GM21717 (cell line): ENCODE measurements around the gene CDKN2D.

Source experiments
- ATAC-seq: cut with Tn5 transposase; IDR thresholded peaks from one replicate; pipeline ENCODE4 v1.9.1; 2021; ENCODE audit warnings: mild to moderate bottlenecking, moderate library complexity; ENCODE audit not compliant: unreplicated experiment

The CDKN2D gene

DNA sequence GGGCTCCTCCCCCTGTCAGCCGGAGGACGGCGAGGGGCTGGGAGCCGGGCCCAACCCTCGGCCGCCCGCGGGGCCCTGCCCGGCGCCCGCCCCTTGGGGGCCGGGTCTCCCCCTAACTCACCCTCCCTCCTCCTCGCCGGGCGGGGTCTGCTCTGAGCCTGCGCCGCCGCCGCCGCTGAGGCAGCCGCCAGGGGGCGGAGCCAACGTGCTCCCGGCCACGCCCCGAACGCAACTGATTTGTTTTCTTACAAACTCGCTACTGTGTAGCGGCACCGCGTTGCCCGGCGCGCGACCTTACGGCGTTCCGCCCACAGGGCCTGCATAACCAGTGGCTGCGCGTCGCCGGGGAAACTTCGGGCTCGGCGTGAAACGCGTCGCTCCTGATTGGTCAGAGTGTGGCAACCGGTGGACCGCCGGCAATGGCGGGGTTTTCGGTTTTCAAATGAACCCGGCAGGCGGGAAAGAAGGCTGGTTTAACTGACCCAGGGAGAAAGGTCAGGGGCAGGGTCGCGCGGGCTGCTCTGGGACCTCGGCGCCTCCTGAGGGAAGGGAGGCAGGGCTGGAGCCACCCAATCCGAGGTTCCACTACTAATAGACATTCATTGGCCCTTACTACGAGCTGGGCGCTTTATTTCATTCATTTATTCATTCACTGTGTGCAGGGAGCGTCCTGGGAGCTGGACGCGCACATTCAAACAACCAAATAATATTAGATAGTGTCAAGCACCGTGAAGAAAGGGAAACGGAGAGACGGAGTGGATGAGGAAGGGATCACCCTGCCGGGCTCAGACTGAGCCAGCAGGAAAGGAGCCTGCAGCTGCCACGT, at the start of gene CDKN2D:
Gene CDKN2D, minus strand, starts transcription at position 154 of the 826 bp plus-strand sequence. CDS start 326 bp downstream, outside the sequence.
- peak; percentile 53 for ATAC-seq

DNA sequence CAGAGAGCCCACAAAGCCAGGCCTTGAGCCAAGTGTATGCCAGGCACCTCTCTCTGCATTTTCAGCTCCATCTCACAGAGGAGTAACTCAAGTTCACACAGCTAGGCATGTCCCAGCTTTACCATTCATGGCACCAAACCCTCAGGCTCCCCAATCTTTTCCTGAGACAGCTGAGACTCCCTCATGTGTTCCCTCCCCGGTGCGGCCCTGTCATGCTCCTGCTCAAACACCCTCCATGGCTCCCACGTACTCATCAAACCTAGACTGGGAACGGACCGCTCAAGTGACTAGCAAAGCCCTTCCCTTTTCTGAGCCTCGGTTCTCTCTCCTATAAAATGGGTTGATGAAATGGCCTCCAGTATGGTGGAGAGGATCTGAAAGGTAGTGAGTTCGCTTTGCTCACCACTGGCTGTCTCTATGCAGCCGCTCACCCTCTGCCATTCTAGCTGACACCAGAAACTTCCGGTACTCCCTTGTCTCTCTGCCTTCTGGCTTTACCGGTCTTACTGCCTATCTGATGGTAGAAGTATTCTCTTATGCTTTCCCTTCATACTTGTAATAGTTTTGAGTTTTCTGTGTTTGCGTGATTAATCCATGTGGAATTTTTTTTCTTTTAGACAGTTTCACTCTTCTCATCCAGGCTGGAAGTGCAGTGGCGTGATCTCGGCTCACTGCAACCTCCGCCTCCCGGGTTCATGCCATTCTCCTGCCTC, 48.8 kb upstream of the CDKN2D start:
- ATAC-seq: no peak

DNA sequence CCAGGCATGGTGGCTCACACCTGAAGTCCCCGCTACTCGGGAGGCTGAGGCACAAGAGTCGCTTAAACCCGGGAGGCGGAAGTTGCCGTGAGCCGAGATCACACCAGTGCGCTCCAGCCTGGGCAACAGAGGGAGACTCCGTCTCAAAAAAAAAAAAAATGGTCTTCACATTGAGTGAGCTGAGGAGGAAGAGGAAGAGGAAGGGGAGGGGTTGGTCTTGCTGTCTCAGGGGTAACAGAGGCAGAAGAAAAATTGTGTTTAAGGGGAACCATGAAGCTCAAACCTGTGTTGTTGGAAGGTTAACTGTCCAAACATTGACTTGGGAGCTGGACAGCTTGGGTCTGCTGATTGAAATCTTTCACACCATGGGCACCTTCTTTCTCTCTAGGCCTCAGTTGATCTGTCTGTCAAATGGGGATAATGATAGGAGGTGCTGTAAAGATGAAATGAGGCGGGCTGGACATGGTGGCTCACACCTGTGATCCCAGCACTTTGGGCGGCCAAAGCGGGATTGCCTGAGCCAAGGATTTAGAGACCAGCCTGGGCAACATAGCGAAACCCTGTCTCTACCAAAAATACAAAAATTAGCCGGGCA, 46.7 kb upstream of the CDKN2D start:
- no peak for ATAC-seq

DNA sequence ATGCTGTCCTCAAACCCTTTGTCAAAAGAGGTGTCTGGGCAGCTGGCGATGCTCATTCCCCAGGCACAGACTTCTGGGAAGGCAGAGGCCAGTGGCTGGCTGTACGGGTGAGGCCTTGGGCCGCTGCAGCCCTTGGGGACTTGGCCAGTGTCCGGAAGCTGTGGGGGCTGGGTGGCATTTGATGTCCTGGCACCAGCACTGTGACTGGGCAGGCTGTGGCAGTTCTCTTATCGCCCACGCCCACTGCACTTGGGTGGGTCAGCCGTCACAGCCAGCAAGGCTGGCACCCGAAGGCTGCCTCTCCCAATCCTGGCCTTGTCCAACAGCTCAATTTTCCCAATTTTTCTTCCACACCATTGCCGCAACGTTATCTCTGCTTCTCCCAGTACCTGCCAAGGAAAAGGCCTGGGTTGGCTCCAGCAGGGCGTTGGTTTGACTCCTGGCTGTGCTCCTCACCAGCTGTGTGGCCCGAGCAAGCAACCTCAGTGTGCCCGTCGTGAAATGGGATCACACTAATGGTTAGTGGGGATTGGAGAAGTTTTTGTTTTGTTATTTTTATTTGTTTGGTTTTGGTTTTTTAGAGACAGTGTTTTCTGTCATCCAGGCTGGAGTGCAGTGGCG, 43.8 kb upstream of the CDKN2D start:
- ATAC-seq: no peak

DNA sequence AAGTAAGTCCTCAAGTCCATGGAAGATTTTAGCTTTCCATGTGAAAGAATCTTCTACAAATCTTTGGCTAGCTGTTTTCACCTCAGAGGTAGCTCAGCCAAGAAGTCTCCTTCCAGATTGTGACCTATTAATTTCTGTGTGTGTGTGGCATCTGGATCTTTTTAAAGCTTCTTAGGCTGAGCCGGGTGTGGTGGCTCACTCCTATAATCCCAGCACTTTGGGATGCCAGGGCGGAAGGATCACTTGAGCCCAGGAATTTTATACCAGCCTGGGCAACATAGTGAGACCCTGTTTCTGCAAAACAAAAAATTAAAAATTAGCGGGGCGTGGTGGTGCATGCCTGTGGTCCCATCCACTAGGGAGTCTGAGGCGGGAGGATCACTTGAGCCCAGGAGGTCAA, 43.1 kb upstream of the CDKN2D start:
- ATAC-seq: no peak

DNA sequence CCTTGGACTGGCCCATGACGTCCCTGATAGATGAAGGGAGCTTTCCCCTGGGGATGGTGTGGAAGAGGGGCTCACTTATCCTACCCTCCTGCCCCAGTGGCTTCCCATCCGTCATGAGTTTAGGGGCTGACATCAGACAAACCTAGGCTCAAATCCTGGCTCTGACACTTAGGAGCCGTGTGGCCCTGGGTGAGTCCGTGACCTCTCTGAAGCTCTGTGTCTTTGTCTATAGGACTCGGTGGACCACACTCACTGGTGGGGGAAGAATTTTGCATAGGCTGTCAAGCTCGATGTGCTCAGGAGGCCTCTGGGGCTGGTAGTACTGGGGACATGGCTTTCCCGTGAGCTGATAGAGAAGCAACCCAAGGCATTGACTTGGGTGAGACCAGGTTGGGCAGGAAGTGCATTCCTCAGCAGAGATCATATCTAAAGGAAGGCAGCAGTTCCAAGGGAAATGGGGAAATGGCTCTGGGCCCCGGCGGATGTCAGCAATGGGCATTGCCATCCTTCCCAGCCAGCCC, 35.7 kb upstream of the CDKN2D start:
- ATAC-seq: no peak

DNA sequence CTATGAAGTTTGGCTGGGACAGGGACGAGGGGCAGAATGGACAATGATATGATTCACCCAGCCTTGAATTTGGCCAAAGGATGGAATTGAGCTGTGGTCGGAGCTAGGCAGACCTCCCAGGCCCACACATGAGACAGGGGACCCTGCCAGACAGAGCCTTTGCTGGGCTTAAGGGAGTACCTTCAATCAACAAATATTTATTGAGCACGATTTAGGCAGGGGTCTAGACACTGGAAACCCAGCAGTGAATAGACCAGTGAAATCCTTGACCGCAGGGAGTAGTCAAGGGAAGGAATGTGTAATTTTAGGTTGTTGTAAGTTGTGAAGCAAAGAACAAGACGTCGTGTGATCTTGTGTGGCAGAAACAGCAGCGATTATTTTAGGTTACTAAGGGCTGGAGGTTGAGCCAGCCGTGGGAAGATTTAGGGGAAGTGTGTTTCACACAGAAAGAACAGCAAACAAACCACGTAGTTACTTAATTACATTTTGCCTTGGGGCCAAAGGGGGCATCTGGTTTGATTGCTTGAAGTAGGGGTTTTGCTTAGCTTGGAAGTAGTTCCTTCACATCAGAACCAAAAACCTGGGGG, 35.2 kb upstream of the CDKN2D start:
- ATAC-seq: no peak

DNA sequence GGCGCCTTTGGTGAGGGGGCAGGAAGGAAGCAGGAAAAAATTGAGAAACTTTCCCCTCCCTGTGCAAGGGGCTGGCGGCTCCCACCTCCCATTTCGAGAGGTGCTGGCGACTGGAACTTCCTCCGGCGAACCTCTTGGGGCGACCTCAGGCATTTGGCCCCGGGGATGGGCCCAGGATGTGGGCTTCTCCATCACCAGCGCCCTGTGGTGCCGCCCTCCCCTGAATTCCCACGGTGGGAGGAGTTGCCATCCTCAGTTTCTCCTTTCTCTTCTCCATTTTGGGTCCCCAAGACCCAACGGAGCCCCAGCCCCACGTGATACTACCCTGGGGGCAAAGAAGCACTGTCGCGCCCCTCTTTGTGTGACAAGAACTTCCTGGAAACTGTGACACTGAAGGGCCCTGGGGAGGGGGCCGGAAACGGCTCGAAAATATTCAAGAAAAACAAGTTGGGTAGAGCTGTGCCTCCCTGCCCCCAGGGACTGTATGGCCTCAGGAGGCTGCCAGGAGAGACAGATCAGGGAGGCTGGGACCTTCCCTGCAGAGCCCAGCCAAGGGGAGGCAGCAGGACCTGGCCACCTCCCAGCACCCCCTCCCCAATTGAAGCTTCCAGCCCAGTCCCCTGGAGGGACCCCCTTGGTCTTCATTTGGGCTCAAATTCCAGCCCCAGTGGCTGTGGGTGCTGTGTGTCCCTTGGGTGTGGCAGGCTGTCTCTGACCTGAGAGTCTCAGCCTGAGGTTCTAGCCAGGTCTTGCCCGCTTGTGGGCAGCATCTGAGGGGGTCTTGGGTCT, 34.5 kb upstream of the CDKN2D start:
- no peak for ATAC-seq

DNA sequence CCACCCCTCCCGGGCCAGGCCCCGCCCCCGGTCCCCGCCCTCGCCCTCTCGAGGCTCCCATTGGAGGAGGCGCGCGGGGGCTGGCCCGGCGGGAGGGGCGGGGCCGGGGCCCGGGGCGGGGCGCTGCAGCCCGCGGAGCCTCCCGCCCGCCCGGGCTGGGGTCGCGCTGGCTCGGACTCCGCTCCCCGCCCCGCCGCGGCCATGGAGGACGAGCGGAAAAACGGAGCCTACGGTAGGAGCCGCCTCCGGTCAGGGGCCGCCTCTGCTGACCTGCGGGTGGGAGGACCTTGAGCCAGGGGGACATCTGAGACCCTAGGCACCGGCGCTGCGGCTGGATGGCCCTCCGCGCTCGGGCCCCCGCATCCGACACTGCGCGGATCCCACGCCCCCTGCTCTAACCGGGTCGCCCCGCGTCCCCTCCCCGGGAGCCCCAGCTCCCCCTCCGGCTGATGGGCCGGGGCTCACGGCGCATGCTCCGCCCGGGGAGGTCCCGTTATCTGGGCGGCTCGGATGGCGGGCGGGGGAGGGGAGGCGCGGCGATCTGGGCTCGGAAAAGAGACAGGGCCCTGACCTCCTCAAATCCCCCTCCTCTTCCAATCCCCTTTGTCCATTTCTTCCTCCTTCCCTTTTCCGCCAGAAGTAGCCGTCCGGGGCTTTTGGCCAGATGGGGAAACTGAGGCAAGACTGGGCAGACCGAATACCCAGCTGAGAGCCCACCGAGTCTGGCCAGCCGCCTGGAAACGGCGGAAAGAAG, 33.7 kb upstream of the CDKN2D start:
- ATAC-seq: no peak

DNA sequence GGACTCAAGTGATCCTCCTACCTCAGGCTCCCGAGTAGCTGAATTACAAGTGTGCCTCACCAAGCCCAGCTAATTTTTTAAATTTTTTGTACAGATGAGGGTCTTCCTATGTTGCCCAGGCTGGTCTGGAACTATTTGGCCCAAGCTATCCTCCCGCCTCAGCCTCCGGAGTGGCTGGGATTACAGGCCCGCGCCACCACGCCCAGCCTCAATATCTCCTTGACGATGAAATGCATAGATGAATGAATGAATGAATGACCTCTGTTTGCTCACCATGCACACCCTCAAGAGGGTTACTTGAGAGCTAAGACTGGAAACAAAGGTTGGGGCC, 33.2 kb upstream of the CDKN2D start:
- ATAC-seq: no peak

DNA sequence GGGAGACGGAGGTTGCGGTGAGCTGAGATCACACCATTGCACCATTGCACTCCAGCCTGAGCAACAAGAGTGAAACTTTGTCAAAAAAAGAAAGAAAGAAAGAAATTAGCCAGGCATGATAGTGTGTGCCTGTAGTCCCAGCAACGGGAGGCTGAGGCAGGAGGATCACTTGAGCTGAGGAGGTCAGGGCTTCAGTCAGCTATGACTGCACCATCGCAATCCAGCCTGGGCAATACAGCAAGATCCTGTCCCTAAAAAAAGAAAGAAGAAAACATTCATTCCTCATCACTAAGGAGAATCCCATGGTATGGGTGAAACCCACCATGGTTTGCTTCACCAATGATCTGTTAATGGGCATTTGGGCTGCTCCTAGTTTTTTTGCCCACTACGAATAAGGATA, 31.4 kb upstream of the CDKN2D start:
- ATAC-seq: no peak

DNA sequence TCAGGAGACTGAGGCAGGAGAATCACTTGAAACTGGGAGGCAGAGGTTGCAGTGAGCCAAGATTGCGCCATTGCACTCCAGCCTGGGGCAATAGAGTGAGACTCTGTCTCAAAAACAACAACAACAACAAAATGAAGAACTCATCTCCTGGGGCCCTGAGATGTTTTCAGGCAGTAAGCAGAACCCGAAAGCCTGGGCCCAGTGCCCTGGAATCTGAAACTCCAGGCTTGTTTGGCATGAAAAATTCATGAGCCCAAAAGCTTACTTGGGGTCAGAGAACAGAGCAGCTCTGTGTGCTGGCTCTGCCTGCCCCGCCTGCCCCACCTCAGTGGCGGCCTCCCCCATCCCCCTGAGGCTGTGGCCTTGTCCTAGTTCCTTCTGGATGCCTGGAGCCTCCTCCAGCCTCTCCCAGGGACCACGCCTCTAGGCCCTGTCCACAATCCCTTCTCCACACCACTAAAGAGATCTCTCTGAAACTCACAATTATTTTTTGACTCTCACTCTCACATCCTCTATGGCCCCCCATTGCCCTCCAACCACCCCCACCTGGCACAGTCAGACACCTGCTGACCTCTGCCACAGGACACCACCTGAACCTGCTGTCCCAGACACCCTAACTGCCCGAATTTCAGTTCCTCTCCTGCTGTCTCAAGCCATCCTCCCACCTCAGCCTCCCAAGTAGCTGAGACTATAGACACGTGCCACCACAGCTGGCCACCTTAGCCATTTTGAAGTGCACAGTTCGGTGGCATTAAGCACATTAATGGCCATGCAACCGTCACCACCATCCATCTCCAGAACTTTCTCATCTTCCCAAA, 25.2 kb upstream of the CDKN2D start:
- no peak for ATAC-seq

DNA sequence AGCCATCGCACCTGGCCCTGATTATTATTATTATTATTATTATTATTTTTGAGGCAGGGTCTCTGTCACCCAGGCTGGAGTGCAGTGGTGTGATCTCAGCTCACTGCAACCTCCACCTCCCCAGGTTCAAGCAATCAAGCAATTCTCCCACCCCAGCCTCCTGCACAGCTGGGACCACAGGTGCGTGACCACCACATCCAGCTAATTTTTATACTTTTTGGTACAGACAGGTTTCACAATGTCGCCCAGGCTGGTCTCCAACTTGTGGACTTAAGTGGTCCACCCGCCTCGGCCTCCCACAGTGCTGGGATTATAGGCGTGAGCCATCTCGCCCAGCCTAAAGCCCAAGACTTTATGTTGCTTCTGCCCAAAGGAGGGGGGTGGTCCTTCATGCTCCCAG, 24.4 kb upstream of the CDKN2D start:
- ATAC-seq: no peak

DNA sequence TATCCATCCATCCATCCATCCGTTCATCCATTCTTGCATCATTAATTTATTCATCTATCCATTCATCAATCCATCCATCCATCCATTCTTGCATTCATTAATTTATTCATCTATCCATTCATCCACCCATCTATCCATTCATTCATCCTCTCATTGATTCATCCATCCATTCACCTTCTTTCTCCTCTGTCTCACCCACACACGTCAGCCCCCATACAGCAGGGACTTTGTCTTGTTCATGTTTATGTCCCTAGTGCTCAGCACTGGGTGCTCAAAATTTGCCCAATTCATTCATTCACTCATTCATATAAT, 19.0 kb upstream of the CDKN2D start:
- ATAC-seq: no peak

DNA sequence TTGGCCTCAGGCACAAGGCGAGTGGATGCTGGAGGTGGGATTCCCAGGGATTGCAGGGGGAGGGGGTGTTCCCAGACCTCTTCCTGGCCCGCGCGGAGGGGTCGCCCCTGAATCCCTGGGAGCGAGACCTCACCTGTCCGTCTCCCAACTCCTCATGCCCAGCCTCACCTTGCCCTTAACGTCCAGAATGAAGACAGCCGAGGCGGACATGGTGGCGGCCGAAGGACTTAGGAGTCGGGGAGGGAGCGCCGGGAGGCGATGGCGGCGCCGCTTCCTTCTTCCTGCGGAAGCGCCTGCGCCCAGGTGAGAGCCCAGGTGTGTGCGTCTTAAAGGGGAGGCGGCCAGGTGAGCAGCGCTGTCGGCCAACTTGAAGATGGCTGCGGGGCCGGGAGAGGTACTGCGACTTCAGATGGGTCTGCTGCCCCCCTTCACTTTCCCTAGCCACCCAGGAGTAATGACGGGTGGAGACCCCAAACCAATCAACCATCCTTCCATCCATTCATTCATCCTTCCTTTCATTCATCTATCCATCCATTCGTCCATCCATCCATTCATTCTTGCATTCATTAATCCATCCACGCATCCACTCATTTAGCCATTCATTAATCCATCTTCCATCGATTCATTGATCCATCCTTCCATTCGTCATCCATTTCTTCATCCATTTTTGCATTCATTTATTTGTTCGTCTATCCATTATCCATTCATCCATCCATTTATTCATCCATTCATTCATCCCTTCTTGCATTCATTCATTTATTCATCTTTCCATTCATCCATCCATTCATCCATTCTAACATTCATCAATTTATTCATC, 18.5 kb upstream of the CDKN2D start, which contains the start of gene AP1M2:
Gene AP1M2, minus strand, starts transcription at position 291 of the 817 bp plus-strand sequence. Its CDS starts 81 bp downstream, at position 210.
- ATAC-seq: no peak

DNA sequence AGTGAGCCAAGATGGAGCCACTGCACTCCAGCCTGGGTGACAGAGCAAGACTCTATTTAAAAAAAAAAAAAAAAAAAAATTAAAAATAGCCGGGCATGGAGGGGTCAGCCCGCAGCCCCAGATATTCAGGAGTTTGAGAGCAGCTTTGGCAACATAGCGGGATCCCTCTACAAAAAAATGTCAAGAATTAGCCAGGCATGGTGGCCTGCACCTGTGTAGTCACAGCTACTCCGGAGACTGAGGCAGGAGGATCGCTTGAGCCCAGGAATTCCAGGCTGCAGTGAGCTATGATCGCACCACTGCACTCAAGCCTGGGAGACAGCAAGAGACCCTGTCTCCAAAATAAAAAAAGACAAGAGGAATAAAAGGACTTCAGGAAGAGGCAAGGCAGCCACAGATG, 17.6 kb upstream of the CDKN2D start:
- ATAC-seq: no peak

DNA sequence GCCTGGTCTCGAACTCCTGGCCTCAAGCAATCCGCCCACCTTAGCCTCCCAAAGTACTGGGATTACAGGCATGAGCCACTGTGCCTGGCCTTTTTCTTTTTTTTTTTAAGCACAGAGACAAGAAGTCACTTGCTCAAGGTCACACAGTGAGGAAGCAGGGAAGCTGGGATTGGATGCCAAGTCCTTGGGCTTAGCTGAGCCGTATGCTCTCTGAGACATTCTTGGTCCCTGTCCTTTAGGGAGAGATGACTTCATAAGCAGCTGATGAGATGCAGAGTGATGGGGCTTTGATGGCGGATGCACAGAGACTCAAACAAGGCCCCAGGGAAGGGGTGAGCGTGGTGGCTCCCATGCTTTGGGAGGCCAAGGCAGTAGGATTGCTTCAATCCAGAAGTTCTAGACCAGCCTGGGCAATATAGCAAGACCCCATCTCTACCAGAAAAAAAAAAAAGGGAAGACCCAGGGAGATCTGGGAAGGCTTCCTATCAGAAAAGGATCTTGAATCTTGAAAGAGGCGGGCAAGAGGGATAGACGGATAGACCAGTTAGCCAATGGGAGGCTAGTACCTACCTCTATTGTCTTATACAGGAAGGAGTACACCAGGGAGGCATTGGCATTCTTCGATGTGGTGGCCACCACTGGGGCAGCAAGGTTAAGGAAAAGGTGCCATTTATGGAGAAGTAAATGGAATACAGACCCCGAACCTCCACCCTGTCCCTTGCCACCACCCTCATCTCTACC, 14.4 kb upstream of the CDKN2D start:
- no peak for ATAC-seq
